D721Med (cell line): ENCODE measurements around the gene LDLRAD4.

Source experiments
- DNase-seq: peaks from one replicate; pipeline ENCODE4 v3.0.0; 2011; ENCODE audit warnings: low spot score; ENCODE audit not compliant: insufficient read length
- FAIRE-seq: peaks from 2 replicates; lab custom pipeline; 2011; peaks lifted over from hg19 to GRCh38; lab: Jason Lieb, UNC
- TF ChIP-seq, protein P1 (sequence below): IDR thresholded peaks from 2 replicates; pipeline ENCODE4 v1.5.1; 2012; ENCODE audit warnings: mild to moderate bottlenecking, control low read depth; ENCODE audit not compliant: insufficient read depth; ENCODE audit errors: missing control alignments

LDLRAD4 gene

GRCh38 chr18:13400636-13401315 is 182.2 kb downstream of the LDLRAD4 start:
- no peak for FAIRE-seq
- TF ChIP-seq, protein P1, sequence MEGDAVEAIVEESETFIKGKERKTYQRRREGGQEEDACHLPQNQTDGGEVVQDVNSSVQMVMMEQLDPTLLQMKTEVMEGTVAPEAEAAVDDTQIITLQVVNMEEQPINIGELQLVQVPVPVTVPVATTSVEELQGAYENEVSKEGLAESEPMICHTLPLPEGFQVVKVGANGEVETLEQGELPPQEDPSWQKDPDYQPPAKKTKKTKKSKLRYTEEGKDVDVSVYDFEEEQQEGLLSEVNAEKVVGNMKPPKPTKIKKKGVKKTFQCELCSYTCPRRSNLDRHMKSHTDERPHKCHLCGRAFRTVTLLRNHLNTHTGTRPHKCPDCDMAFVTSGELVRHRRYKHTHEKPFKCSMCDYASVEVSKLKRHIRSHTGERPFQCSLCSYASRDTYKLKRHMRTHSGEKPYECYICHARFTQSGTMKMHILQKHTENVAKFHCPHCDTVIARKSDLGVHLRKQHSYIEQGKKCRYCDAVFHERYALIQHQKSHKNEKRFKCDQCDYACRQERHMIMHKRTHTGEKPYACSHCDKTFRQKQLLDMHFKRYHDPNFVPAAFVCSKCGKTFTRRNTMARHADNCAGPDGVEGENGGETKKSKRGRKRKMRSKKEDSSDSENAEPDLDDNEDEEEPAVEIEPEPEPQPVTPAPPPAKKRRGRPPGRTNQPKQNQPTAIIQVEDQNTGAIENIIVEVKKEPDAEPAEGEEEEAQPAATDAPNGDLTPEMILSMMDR, result no peak
- DNase-seq, result no peak

DNA sequence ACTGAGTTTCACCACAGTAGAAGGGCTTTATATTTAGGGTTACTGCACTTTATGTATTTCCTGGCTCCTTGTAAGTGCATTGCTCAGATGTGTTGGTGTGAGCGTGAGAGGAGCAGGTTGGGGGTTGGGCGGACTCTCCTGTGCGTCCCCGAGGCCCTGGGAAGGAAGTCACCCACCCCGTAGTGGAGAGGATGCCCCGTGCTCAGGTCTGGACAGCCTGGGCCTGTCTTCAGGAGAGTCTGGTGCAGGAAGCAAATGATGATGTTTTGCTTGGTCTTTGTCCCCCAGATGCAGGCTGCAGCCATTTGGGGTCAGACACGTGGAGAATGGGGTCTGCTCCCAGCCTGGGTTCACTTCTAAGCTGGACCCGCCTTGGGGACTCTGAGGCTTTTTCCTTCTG is 182.8 kb downstream of the LDLRAD4 start:
- TF ChIP-seq, protein P1, result no peak
- no peak for FAIRE-seq
- no peak for DNase-seq

GRCh38 chr18:13401826-13402225 is 183.3 kb downstream of the LDLRAD4 start:
- FAIRE-seq (no peak), DNase-seq (no peak)
- TF ChIP-seq, protein P1, result no peak

DNA sequence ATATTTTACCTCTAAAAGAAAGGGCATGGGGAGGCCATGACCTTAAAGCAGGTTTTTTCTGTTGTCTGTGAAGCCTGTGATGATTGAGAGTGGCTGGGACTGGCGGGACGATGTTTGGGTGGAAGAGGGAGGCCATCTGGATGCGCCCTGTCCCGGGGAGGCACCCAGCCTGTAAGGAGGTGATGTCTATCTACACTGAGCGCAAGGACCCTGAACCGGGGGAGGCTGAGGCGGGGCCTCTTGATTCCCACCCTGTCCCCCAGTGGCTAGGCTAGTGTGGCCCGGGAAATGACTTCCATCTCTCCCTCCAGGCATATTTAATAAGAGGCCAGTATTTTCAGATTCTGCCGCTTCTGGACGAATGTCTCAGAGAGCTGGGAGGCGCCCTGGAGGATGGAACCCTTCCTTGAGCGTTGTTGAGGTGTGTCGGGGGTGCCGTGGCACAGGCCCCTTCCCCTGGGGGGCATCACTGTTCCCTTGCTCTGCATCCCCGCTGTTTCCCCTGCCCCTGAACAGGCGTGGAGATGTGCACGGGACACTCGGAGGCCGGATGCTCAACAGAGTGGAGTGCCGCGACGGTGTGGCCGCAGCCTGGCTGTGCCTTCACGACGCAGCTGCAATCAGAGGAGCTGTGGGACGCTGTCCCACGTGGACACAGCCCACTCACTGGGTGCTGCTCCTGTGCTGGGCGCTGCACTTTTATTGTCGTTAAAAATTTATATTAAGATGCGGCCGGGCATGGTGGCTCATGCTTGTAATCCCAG is 185.4 kb downstream of the LDLRAD4 start:
- no peak for DNase-seq
- TF ChIP-seq, protein P1, result no peak
- FAIRE-seq, result no peak

GRCh38 chr18:13405305-13406038 is 186.9 kb downstream of the LDLRAD4 start:
- TF ChIP-seq, protein P1, result no peak
- FAIRE-seq, result no peak
- DNase-seq, result no peak

GRCh38 chr18:13406049-13406615 is 187.6 kb downstream of the LDLRAD4 start:
- DNase-seq, result no peak
- TF ChIP-seq, protein P1, result no peak

More at GRCh38 chr18:13406049-13406615, 187.6 kb downstream of the LDLRAD4 start:
- FAIRE-seq, result no peak
